ENCODE measurements around the gene FARS2. TPM values are rescaled to one million over a fixed set of nuclear protein-coding genes. Genes with fewer than 3 reads are reported as not detected.

FARS2 gene
- total and polyA plus RNA-seq, 2 donors (not counting 1 experiment from before 2014, with no cell fraction given), result 33.0 to 35.5 TPM

DNA sequence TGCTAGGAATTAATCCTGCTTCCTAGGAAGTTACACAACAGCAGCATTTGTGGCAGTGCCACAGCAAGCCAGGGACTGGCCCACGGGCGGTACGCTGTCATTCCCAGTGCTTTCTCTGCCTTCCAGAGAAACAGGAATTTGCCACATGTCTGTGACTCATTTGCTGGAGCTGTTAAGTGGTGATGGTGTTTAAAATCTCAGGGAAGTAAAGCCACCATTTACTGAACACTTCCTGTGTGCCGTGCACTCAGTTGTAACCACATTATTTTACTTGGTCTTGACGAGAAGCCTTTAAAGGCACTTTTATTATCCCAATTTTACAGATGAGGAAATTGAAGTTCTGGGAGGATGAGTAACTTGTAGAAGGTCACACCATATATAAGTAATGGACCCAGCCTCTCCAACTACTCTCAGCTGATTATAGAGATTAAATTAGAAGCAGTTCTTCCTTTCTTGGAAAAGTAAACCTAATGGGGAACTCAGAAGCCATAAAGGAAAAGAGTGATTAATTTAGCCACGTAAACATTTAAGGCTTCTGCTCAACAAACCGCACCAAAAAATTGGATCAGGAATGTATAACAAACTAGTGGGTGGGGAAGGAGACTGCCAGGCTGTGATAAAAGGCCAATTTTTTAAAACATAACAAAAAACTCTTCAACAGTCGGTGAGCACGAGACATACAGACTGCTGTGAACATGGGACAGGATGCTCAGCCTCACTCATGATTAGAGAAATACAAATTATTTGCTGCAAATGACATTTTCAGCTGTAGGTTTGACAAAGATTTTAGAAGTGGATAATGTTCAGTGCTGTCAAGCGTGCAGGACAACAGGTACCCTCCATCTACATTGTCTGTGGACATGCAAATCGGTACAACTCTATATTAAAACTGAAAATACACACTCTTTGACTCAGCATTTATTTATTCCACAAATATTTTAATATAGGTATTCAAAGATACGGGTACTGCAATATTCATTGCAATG lies 434.2 kb downstream of the FARS2 start:
- peaks cover 0 to 13% (median 0%) of the 10 kb centered on the region in 3 donors for H3K9me3 ChIP-seq (ENCODE audit: control extremely low read depth in 1 of 3, control insufficient read depth in 2 of 3, insufficient read depth in 1 of 3, low read length in 2 of 3)
- H3K4me2 ChIP-seq (replicated peaks; ENCODE audit: low read depth, low read length, poor library complexity, severe bottlenecking), result peak overlapping the region; percentile 48
- H4K20me1 ChIP-seq (ENCODE audit: control insufficient read depth, insufficient read depth, low read length, poor library complexity, severe bottlenecking), result no peaks in the 10 kb centered on the region
- no peak for TF ChIP-seq EZH2 (IDR thresholded peaks at IDR 0.05; ENCODE audit: borderline replicate concordance, insufficient read depth, low read depth, low read length, poor library complexity, severe bottlenecking)
- TF ChIP-seq, protein P1, sequence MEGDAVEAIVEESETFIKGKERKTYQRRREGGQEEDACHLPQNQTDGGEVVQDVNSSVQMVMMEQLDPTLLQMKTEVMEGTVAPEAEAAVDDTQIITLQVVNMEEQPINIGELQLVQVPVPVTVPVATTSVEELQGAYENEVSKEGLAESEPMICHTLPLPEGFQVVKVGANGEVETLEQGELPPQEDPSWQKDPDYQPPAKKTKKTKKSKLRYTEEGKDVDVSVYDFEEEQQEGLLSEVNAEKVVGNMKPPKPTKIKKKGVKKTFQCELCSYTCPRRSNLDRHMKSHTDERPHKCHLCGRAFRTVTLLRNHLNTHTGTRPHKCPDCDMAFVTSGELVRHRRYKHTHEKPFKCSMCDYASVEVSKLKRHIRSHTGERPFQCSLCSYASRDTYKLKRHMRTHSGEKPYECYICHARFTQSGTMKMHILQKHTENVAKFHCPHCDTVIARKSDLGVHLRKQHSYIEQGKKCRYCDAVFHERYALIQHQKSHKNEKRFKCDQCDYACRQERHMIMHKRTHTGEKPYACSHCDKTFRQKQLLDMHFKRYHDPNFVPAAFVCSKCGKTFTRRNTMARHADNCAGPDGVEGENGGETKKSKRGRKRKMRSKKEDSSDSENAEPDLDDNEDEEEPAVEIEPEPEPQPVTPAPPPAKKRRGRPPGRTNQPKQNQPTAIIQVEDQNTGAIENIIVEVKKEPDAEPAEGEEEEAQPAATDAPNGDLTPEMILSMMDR (IDR thresholded peaks at IDR 0.05), result no peak
- H2AFZ ChIP-seq (ENCODE audit: insufficient read depth, low read depth, low read length, poor library complexity, severe bottlenecking), result peak overlapping the region; percentile 8
- Mint-ChIP-seq H3K27me3 (no peaks in the 10 kb centered on the region), H3K4me1 (peaks cover 37% of the 10 kb centered on the region), H3K4me3 (peak overlapping the region; percentile 60), H3K9me3 (ENCODE audit: insufficient read depth) (no peaks in the 10 kb centered on the region), H3K27ac (peak overlapping the region; percentile 67)
- CTCF ChIA-PET, result interaction anchor here (0.7 kb wide), 2 partner anchors 200 to 294 kb away, joined by 3 to 5 read pairs; no protein-coding TSS in a partner anchor
- H3K4me1 ChIP-seq (ENCODE audit: control insufficient read depth in 2 of 2, insufficient read depth in 2 of 2, low read length in 2 of 2), result peaks cover 22 to 31% of the 10 kb centered on the region in 2 donors
- 100% methylated on average over 3 of the region's 12 CpGs for WGBS (ENCODE audit: insufficient coverage)
- no peak for DNase-seq
- H3K9ac ChIP-seq (ENCODE audit: low read length), result peak overlapping the region; percentile 33
- H3K4me3 ChIP-seq (ENCODE audit: control extremely low read depth in 1 of 5, extremely low read depth in 1 of 5, insufficient read depth in 1 of 5, low read depth in 2 of 5, low read length in 4 of 5), result no peak overlapping the region
- H3K36me3 ChIP-seq (replicated peaks in 1 of 2; ENCODE audit: control extremely low read depth in 1 of 2, control insufficient read depth in 1 of 2, extremely low read depth in 1 of 2, insufficient read depth in 2 of 2, low read length in 1 of 2), result no peaks in the 10 kb centered on the region
- POLR2A ChIA-PET, result no interaction called here
- H3K27ac ChIP-seq (ENCODE audit: low read length in 2 of 2), result peak overlapping the region in 1 of 2 donors; percentile 33
- ATAC-seq (ENCODE audit: low read depth), result no peak
- no peaks in the 10 kb centered on the region for H3K79me2 ChIP-seq (ENCODE audit: control insufficient read depth, insufficient read depth, low read length)
- intact Hi-C loops (cut with micrococcal nuclease), result loop anchor here (2.0 to 5.0 kb wide), 2 partner anchors 15 to 33 kb away; no protein-coding TSS in a partner anchor
- H3K27me3 ChIP-seq (replicated peaks in 1 of 4; ENCODE audit: control extremely low read depth in 1 of 4, control insufficient read depth in 3 of 4, insufficient read depth in 4 of 4, low read length in 3 of 4), result no peaks in the 10 kb centered on the region

DNA sequence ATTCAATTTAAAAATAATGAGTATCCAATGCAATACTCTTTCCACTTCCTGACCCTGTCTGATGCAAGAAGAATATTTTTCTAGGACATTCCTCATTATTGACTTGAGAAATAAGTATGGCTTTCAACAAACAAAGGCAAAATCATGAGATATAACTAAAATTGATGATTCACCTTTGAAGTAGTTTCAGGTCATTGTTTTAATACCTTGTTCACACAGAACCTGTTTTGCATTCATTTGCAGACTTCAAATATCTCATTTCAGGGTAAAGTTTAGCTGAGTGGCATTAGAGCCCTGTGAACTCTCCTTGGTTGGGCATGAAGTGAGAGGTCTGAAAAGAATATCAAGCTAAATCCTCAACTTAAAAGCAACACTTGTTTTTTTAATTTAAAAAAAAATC lies 436.2 kb downstream of the FARS2 start:
- H3K4me3 Mint-ChIP-seq, result no peak overlapping the region
- ATAC-seq (ENCODE audit: low read depth), result no peak

More for the DNA sequence above, 436.2 kb downstream of the FARS2 start:
- peaks cover 22 to 31% of the 10 kb centered on the region in 2 donors for H3K4me1 ChIP-seq (ENCODE audit: control insufficient read depth in 2 of 2, insufficient read depth in 2 of 2, low read length in 2 of 2)
- CTCF ChIA-PET, result interaction anchor here (1.4 kb wide), 1 partner anchor 13 kb away, joined by 4 read pairs; no protein-coding TSS in a partner anchor
- H2AFZ ChIP-seq (ENCODE audit: insufficient read depth, low read depth, low read length, poor library complexity, severe bottlenecking), result no peak overlapping the region
- no peaks in the 10 kb centered on the region for H3K27me3 Mint-ChIP-seq
- peaks cover 6% of the 10 kb centered on the region for H3K79me2 ChIP-seq (ENCODE audit: control insufficient read depth, insufficient read depth, low read length)
- H4K20me1 ChIP-seq (ENCODE audit: control insufficient read depth, insufficient read depth, low read length, poor library complexity, severe bottlenecking), result no peaks in the 10 kb centered on the region
- TF ChIP-seq EZH2 (IDR thresholded peaks at IDR 0.05; ENCODE audit: borderline replicate concordance, insufficient read depth, low read depth, low read length, poor library complexity, severe bottlenecking), result no peak
- TF ChIP-seq, protein P1 (IDR thresholded peaks at IDR 0.05), result no peak
- POLR2A ChIA-PET, result no interaction called here
- intact Hi-C loops (cut with micrococcal nuclease), result loop anchor here (5.0 kb wide), 1 partner anchor 35 kb away; no protein-coding TSS in a partner anchor
- DNase-seq, result no peak
- no peak overlapping the region for H3K27ac ChIP-seq (ENCODE audit: low read length in 2 of 2)
- H3K27ac Mint-ChIP-seq, result no peak overlapping the region
- H3K9me3 ChIP-seq (ENCODE audit: control extremely low read depth in 1 of 3, control insufficient read depth in 2 of 3, insufficient read depth in 1 of 3, low read length in 2 of 3), result peaks cover 0 to 6% (median 0%) of the 10 kb centered on the region in 3 donors
- H3K27me3 ChIP-seq (replicated peaks in 1 of 4; ENCODE audit: control extremely low read depth in 1 of 4, control insufficient read depth in 3 of 4, insufficient read depth in 4 of 4, low read length in 3 of 4), result no peaks in the 10 kb centered on the region
- peaks cover 37% of the 10 kb centered on the region for H3K4me1 Mint-ChIP-seq
- no peaks in the 10 kb centered on the region for H3K36me3 ChIP-seq (replicated peaks in 1 of 2; ENCODE audit: control extremely low read depth in 1 of 2, control insufficient read depth in 1 of 2, extremely low read depth in 1 of 2, insufficient read depth in 2 of 2, low read length in 1 of 2)
- H3K4me2 ChIP-seq (replicated peaks; ENCODE audit: low read depth, low read length, poor library complexity, severe bottlenecking), result no peak overlapping the region
- no peak overlapping the region for H3K9ac ChIP-seq (ENCODE audit: low read length)
- H3K4me3 ChIP-seq (ENCODE audit: control extremely low read depth in 1 of 5, extremely low read depth in 1 of 5, insufficient read depth in 1 of 5, low read depth in 2 of 5, low read length in 4 of 5), result no peak overlapping the region
- no peaks in the 10 kb centered on the region for H3K9me3 Mint-ChIP-seq (ENCODE audit: insufficient read depth)
